ENCODE data around the gene FAM20C.

DNA sequence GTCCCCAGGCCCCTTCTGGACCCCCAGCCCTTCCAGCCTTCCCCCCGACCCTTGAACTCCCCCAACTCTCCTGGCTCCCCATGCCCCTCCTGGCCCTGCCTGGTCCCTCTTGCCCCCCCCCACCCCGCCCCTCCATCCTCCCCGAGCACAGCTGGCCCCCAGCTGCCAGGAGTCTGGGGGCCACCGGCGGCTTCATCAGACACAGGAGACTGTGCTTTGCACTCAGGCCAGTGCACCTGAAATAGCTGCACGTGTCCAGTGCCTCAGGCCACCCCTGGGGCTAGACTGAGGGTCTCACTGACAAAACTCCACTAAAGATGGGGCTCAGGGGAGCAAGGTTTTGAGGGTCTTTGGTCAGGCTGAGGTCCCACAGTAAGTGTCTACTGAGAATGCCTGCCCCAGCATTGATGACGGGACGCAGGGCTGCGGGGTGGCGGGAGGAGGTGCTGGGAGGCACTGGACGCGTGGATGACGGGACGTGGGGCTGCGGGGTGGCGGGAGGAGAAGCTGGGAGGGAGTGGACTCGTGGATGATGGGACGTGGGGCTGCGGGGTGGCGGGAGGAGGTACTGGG lies 104.1 kb downstream of the FAM20C start:
- no peak for TF ChIP-seq EZH2 (IDR thresholded peaks at IDR 0.05; ENCODE audit: insufficient read depth, low read length)
- TF ChIP-seq, protein P1, sequence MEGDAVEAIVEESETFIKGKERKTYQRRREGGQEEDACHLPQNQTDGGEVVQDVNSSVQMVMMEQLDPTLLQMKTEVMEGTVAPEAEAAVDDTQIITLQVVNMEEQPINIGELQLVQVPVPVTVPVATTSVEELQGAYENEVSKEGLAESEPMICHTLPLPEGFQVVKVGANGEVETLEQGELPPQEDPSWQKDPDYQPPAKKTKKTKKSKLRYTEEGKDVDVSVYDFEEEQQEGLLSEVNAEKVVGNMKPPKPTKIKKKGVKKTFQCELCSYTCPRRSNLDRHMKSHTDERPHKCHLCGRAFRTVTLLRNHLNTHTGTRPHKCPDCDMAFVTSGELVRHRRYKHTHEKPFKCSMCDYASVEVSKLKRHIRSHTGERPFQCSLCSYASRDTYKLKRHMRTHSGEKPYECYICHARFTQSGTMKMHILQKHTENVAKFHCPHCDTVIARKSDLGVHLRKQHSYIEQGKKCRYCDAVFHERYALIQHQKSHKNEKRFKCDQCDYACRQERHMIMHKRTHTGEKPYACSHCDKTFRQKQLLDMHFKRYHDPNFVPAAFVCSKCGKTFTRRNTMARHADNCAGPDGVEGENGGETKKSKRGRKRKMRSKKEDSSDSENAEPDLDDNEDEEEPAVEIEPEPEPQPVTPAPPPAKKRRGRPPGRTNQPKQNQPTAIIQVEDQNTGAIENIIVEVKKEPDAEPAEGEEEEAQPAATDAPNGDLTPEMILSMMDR (IDR thresholded peaks at IDR 0.05; ENCODE audit: insufficient read depth, low read depth, low read length), result no peak

Data from astrocyte (in vitro differentiated cells and primary cell).